ENCODE results near the gene AKNA.

AKNA gene

GRCh38 chr9:114304416-114305188, 83.2 kb downstream of the AKNA start:
- no peak for DNase-seq (ENCODE audit: low read depth, low spot score)

- DNase-seq (ENCODE audit: low read depth, low spot score), result no peak
Observed at GRCh38 chr9:114303977-114304376, 83.8 kb downstream of the AKNA start.

DNA sequence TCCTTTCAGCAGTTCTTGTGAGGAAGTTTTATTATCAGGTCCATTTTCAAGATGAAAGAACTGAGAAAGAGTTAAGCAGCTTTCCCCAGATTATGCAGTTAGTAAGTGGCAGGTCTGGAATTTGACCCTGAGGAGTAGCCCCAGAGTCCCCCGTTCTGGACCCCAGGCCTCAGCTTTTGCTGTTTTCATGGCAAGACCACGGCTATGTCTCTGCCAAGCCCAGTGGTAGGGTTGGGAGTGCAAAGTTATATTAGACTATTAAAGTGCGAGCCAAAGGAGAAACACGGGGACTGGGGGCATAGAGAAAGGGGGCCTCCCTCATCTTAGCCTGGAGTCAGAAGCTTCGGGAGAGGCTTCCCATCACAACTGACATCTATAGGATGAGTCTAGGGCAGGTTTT, 84.2 kb downstream of the AKNA start:
- DNase-seq (ENCODE audit: low read depth, low spot score), result no peak

DNA sequence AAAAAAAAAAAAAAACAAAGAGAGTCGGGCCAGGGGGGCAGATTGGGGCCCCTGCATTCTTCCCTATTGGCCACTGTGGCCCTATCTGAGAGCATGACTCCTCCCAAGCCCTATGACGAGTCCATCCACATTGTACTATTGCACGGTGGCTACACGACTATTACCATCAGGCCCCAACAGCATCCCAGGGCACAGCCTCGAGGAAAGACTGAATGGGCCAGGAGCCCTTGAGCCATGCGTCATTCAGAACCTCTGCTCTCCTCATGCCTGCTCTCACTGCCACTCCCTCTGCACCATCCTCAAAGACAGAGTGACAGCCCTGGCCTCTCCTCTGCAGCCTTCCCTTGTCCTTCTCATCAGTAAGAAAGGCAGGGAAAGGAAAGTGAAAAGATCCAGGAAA, 85.1 kb downstream of the AKNA start:
- no peak for DNase-seq (ENCODE audit: low read depth, low spot score)

- DNase-seq (ENCODE audit: low read depth, low spot score), result no peak
Observed at GRCh38 chr9:114301798-114302565, 85.8 kb downstream of the AKNA start.

- no peak for DNase-seq (ENCODE audit: low read depth, low spot score)
Observed at GRCh38 chr9:114300846-114301797, 86.7 kb downstream of the AKNA start.

GRCh38 chr9:114300153-114300845, 87.5 kb downstream of the AKNA start:
- no peak for DNase-seq (ENCODE audit: low read depth, low spot score)

DNA sequence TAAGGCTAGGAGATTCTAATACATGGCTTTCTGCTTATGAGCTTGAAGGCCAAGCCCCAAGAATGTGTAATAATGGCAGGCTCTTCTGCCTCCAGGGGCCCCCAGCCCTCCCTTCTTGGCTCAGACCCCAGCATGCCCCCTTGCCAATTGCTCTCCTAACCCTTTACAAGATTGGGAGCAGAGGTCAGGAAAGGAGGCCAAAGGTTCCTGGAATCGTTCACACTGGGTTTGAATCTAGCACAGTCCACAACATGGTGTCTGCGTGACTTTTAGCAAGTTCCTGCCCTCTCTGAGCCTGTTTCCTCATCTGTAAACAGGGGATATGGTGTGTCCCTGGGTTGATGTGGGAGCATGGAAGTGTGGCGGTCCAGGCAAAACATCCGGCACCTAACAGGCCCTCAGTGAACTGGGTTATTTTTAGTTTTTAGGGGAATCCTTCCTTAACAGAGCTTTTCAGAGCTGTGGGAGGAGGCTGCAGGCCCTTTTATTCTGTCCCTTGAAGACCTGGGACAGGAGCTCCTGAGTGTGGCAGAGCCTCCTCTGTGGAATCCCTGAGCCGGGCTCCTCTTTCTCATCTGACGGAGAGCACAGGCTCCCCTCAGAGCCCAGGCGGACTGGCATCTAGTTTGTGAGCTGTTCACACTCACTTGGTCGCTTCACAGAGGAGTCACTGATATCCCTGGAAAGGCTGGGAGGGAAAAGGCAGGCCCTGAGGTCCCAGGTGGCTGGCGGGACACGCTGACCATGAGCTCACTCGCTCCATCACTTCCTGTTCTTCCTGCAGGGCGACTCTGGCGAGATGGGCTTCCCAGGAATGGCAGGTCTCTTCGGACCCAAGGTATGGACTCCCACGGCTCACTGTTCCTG, 88.3 kb downstream of the AKNA start:
- no peak for DNase-seq (ENCODE audit: low read depth, low spot score)

- no peak for DNase-seq (ENCODE audit: low read depth, low spot score)
Observed at GRCh38 chr9:114296338-114296737, 91.4 kb downstream of the AKNA start.

- no peak for DNase-seq (ENCODE audit: low read depth, low spot score)
Observed at GRCh38 chr9:114294664-114295063, 93.1 kb downstream of the AKNA start.

DNA sequence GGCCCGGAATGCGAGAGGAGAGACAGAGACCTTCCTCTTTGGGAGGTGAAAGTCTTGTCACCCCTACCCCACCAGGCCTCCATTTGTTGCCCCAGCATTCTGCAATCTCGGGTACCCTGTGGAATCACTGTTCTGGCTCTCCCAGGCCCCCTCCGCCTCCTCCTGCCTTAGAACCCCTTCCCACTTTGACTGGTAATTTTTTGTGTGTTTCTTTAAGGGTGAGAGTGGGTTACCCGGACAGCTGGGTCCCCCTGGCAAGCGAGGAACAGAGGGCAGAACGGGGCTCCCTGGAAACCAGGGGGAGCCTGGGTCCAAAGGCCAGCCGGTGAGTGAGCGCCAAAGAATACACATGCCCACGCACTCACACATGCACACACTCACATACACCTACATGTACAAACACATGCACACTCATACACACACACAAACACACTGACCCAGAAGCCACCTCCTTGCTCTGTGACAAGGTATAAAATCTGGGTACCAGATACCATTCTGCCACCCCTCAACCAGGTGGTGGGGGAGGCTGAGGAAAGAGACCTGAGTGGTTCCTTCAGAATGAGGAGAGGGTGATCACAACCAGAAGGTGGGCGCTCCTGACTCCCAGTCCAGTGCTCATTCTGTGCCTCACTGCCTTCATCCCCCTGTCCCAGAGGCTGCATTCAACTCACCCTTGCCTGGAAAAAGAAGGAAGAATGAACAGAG, 95.7 kb downstream of the AKNA start:
- DNase-seq (ENCODE audit: low read depth, low spot score), result no peak

- DNase-seq (ENCODE audit: low read depth, low spot score), result peak; percentile 87
Observed at GRCh38 chr9:114291064-114291474, 96.7 kb downstream of the AKNA start.

GRCh38 chr9:114290561-114290986, 97.2 kb downstream of the AKNA start:
- no peak for DNase-seq (ENCODE audit: low read depth, low spot score)

GRCh38 chr9:114289571-114290481, 98.0 kb downstream of the AKNA start:
- no peak for DNase-seq (ENCODE audit: low read depth, low spot score)

- DNase-seq (ENCODE audit: low read depth, low spot score), result no peak
Observed at GRCh38 chr9:114289106-114289505, 98.7 kb downstream of the AKNA start.

DNA sequence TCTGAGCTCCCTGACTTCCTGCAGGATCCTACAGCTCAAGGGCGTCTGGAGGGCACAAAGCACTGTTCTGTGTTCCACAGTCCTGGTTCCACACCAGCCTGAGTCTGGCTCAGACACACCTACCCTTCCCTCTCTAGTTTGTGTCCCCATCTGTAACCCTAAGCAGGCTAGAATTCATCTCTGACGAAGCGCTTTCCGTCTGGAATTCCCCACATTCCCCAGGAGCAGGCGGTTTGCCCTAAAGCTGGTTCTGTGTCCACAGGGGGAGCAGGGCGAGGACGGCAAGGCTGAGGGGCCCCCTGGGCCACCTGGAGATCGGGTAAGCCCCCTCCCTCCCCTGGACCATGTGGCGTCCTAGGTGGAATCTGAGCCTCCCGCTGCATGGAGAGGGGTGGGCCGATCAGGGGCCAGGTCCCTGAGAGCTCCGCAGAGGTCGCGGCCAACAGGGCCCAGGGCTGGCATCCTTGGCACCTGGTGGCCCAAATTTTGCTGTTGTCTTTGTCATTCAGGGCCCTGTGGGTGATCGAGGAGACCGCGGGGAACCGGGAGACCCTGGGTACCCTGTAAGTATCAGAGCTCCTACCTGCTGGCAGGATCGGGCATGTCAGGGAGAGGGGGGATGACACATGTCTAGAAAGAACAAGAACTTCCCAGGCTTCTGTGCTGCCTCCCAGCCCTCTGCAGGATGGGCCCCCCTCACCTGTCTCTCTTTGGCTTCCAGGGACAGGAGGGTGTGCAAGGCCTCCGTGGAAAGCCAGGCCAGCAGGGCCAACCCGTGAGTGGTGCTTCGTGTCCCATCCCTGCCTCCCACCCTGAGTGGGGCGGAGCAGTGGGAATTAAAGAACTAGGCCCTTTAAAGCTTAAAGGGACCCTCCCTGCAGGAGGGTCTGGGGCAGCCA, 99.3 kb downstream of the AKNA start:
- DNase-seq (ENCODE audit: low read depth, low spot score), result peak; percentile 83

DNA sequence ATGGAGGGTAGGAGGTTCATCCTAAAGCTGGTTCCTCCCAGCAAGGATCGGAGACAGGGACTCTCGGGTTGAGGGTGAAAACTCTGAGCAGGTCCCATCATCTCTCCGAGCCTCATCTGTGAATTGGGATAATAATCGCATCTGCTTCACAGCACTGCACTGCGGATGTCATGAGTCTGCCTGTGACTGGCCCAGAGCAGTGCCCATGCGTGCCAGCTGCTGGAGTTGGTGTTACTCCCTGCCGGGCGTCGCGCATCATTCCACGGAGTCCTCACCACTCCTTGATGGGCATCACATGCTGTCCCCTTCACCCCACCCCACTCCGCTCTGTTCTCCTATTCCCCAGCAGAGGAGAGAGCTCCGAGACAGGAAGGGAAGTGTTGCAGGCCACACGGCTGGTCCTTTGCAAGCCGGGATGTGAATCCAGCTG, 100.0 kb downstream of the AKNA start:
- DNase-seq (ENCODE audit: low read depth, low spot score), result no peak
